Fibroblast of lung (primary cell): ENCODE results near the gene IL20.

Experiments used
- EZH2 ChIP-seq: IDR thresholded peaks from 2 replicates; pipeline ENCODE4 v1.5.1; 2012; ENCODE audit warnings: low read length, control low read depth, mild to moderate bottlenecking; ENCODE audit errors: missing control alignments
- TF ChIP-seq, protein P1 (sequence below), 2 donors: IDR thresholded peaks in 1 of 2; conservative IDR thresholded peaks in 1 of 2; 1 replicate in 1 of 2; 2 replicates in 1 of 2; pipeline ENCODE4 v1.5.1; 2011 to 2012; ENCODE audit warnings: low read length in 2 of 2, control low read depth in 1 of 2, inconsistent platforms in 1 of 2, low read depth in 1 of 2, mild to moderate bottlenecking in 1 of 2

GRCh38 chr1:206829282-206829681, 36.1 kb upstream of the IL20 start:
- TF ChIP-seq EZH2: no peak
- TF ChIP-seq, protein P1, sequence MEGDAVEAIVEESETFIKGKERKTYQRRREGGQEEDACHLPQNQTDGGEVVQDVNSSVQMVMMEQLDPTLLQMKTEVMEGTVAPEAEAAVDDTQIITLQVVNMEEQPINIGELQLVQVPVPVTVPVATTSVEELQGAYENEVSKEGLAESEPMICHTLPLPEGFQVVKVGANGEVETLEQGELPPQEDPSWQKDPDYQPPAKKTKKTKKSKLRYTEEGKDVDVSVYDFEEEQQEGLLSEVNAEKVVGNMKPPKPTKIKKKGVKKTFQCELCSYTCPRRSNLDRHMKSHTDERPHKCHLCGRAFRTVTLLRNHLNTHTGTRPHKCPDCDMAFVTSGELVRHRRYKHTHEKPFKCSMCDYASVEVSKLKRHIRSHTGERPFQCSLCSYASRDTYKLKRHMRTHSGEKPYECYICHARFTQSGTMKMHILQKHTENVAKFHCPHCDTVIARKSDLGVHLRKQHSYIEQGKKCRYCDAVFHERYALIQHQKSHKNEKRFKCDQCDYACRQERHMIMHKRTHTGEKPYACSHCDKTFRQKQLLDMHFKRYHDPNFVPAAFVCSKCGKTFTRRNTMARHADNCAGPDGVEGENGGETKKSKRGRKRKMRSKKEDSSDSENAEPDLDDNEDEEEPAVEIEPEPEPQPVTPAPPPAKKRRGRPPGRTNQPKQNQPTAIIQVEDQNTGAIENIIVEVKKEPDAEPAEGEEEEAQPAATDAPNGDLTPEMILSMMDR (conservative IDR thresholded peaks at IDR 0.05 in 1 of 2, IDR thresholded peaks at IDR 0.05 in 1 of 2; ENCODE audit: low read depth in 1 of 2, low read length in 2 of 2): no peak
